T-helper 2 cell treated with Interferon-gamma antibody and Interleukin-4, amounts not matched to agents 5 μg/mL and 100 μg/mL, for 36 hours (primary cell): ENCODE data around the gene POU2F2.

Experiments
- DNase-seq: peaks from one replicate; pipeline ENCODE4 v3.0.0; 2021; ENCODE audit warnings: low spot score
- H3K27ac Mint-ChIP-seq: one replicate; pipeline ENCODE4 v1.8.0; 2021; ENCODE audit warnings: mild to moderate bottlenecking, mixed read lengths
- H3K27me3 Mint-ChIP-seq: one replicate; pipeline ENCODE4 v1.8.0; 2021; ENCODE audit warnings: low read depth, mixed read lengths
- H3K36me3 Mint-ChIP-seq: one replicate; pipeline ENCODE4 v1.8.0; 2021; ENCODE audit warnings: low read depth, mixed read lengths
- H3K4me1 Mint-ChIP-seq: one replicate; pipeline ENCODE4 v1.8.0; 2021; ENCODE audit warnings: low read depth, mixed read lengths
- H3K4me3 Mint-ChIP-seq: one replicate; pipeline ENCODE4 v1.8.0; 2022; ENCODE audit warnings: mild to moderate bottlenecking, moderate library complexity, mixed read lengths
- H3K9me3 Mint-ChIP-seq: one replicate; pipeline ENCODE4 v1.8.0; 2021; ENCODE audit warnings: mixed read lengths

POU2F2 gene

DNA sequence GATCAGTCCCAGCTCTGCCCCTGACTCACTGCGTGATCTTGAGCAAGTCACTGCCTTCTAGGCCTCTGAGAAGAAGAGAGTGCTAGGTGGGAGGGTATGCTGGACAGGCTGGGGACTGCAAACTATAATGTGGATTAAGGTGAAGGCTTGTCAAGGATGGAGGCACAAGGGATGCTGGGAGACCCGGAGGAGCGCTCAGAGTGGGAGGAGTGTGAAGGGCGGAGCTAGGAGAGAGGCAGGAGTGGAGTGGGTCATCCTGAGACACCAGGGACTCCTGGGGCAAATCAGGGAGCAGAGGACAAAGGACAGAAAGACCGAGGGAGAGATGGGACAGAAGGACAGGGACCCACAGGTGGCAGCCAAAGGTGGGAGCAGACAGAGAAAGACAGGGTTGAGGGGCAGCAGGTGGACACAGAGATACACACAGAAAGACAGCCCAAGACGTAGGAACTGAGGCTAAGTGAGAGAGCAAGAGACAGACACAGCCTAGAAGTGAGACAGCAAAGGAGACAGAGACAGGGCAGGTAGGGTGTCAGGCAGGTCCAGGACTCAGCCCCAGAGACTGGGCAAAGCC, 64.8 kb downstream of the POU2F2 start:
- Mint-ChIP-seq H3K36me3 (no peaks in the 10 kb centered on the region), H3K27ac (no peak overlapping the region), H3K4me1 (no peaks in the 10 kb centered on the region), H3K9me3 (no peaks in the 10 kb centered on the region), H3K27me3 (peaks cover 8% of the 10 kb centered on the region), H3K4me3 (no peak overlapping the region)
- no peak for DNase-seq

DNA sequence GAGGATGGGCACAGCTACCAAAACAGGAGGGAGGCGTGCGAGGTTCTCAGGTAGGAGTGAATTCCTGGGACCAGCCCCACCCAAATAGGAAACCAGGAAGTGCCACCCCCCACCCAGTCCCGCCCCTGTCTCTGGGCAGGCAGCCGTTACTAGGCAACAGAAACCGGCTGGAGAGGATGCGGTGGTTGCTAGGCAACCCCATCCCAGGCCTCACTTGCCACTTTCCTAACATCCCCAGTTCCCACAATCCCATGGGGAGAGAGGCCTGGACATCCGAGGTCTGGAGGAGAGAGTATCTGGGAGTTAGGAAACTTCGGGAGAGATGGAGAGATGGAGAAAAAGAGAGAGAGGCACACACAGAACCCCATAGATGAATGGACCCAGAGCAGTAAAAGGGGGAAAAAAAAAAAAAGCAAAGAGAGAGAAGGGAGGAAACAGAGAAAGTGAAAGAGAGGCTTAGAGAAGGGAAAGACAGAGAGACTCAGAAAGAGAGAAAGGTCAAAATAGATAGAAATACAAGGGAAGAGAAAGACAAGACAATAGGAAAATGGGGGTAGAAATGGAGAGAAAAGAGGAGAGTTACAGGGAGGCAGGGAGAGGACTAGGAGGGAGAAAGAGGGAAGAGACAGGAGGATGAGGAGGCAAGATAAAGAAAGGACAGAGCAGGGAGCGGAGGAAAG, 66.0 kb downstream of the POU2F2 start:
- Mint-ChIP-seq H3K4me3 (no peak overlapping the region), H3K27me3 (peaks cover 6% of the 10 kb centered on the region), H3K27ac (no peak overlapping the region), H3K36me3 (no peaks in the 10 kb centered on the region), H3K9me3 (no peaks in the 10 kb centered on the region), H3K4me1 (no peaks in the 10 kb centered on the region)
- no peak for DNase-seq

DNA sequence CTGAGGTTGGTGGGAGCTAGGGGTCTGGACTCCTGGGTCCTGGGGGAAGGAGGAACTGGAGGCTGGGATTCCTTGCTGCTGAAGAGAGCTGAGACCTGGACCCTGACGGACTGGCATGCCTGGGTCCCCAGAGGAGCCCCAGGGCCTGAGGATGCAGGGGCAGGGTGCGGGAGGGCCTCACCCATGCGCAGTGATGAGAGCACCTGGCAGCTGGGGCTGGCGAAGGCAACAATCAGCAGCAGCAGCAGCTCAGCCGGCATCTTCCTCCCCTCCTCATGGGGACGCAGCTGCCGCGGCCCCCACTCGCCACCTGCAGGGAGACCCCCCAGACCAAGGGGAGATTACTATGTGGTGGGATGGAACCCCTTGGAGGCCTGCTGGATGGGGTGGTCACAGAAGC, 66.7 kb downstream of the POU2F2 start:
- no peaks in the 10 kb centered on the region for H3K36me3 Mint-ChIP-seq
- no peak overlapping the region for H3K27ac Mint-ChIP-seq
- no peak for DNase-seq
- no peaks in the 10 kb centered on the region for H3K4me1 Mint-ChIP-seq
- peaks cover 3% of the 10 kb centered on the region for H3K27me3 Mint-ChIP-seq
- H3K4me3 Mint-ChIP-seq = no peak overlapping the region
- no peaks in the 10 kb centered on the region for H3K9me3 Mint-ChIP-seq

DNA sequence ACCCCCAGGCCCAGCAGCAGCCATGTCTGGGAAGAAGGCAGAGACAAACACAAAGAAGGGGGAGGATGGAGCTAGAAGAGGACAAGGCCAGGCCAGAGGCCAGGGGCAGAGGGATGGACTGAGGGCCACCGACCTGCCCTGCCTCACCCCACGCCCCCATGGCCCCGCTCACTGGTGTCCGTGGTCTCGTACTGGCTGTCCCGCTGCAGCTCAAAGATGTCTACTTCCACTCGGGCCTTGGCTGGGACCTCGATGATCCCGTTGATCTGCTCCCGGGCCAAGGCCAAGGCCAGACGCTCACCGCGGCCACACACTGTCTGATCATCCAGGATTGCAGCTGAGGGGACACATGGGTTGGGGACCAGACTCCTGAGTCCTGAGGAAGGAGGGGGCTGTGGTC, 67.2 kb downstream of the POU2F2 start:
- H3K27me3 Mint-ChIP-seq = no peaks in the 10 kb centered on the region
- DNase-seq = no peak
- H3K36me3 Mint-ChIP-seq = no peaks in the 10 kb centered on the region
- H3K4me3 Mint-ChIP-seq = no peak overlapping the region
- H3K9me3 Mint-ChIP-seq = no peaks in the 10 kb centered on the region
- no peaks in the 10 kb centered on the region for H3K4me1 Mint-ChIP-seq
- no peak overlapping the region for H3K27ac Mint-ChIP-seq

DNA sequence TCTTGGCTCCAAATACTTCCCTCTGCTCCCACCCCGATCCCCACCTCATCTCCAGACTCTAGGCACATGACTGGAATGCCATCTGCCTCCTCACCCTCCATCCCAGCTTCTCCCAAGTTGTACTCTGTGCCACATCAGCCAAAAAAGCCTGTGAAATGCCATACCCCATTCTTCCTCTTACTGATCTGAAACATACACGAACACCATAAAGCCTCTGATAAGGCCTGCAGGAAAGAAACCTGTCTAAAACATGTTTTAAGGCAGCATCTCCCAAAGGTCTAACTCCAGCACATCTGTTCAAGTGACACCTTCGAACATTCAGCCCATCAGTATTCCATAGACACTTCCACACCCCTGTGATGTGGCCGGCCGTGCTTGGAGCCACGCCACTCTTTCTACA, 67.8 kb downstream of the POU2F2 start:
- Mint-ChIP-seq H3K4me3 (no peak overlapping the region), H3K27ac (no peak overlapping the region), H3K36me3 (no peaks in the 10 kb centered on the region), H3K27me3 (no peaks in the 10 kb centered on the region), H3K4me1 (no peaks in the 10 kb centered on the region), H3K9me3 (no peaks in the 10 kb centered on the region)
- no peak for DNase-seq

DNA sequence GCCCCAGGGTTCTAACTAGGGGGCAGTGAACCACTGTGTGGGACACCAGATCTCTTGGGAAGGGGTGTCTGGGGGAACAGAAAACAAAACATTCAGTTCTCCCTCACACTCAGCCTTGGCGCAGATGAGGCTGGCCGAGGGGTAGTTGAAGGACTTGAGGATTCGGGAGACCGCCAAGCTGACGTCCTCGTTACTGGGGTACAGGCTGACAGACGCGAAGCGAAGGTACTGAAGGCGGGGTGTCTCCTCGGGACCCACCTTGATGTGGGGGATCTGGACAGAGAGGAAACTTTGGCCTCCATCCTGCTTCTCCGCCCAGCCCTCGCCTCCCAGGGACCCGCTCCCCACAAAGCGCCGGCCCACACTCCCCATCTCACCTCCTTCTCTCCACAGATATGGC, 69.9 kb downstream of the POU2F2 start:
- H3K27ac Mint-ChIP-seq = no peak overlapping the region
- no peak for DNase-seq
- no peak overlapping the region for H3K4me3 Mint-ChIP-seq
- no peaks in the 10 kb centered on the region for H3K4me1 Mint-ChIP-seq
- no peaks in the 10 kb centered on the region for H3K27me3 Mint-ChIP-seq
- H3K9me3 Mint-ChIP-seq = no peaks in the 10 kb centered on the region
- H3K36me3 Mint-ChIP-seq = no peaks in the 10 kb centered on the region

DNA sequence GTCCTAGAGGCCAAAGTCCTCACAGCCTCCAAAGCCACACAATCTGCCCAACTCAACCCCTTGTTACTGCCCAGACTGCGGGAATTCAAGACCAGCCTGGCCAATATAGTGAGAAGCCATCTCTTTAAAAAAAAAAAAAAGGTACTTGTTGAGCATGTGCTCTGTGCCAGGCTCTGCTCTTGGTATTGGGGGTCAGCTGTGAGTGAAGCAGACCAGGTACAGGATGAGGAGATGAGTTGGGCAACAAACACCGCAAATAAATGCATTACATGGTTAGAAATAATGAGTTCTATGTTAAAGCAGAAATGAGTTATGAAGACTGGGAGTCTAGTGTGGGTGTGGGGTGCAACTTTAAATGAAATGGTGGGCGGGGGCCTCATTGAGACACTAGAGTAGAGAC, 72.1 kb downstream of the POU2F2 start:
- no peak for DNase-seq
- Mint-ChIP-seq H3K4me3 (no peak overlapping the region), H3K27me3 (no peaks in the 10 kb centered on the region), H3K36me3 (no peaks in the 10 kb centered on the region), H3K9me3 (no peaks in the 10 kb centered on the region), H3K4me1 (no peaks in the 10 kb centered on the region), H3K27ac (no peak overlapping the region)

DNA sequence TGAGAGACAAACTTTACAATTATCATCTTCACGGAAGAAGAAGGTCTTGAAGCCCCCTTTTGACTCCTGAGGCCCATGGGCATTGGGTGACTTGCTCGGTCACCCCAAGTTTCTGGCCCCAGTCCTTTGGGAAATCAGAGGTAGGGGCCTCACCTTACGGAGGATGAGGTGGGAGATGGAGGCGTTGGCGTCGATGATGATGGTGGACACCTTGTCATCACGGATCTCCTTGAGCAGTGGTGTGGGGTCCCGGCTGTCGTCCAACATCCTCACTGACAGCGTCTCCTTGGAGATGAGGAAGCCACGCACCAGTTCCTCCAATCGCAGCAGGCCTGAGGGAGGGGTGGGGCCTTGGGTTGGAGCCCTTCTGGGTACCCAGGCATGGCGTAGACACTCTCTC, 73.0 kb downstream of the POU2F2 start:
- no peaks in the 10 kb centered on the region for H3K4me1 Mint-ChIP-seq
- no peaks in the 10 kb centered on the region for H3K27me3 Mint-ChIP-seq
- H3K36me3 Mint-ChIP-seq = no peaks in the 10 kb centered on the region
- H3K9me3 Mint-ChIP-seq = no peaks in the 10 kb centered on the region
- no peak for DNase-seq
- H3K4me3 Mint-ChIP-seq = no peak overlapping the region
- H3K27ac Mint-ChIP-seq = no peak overlapping the region

DNA sequence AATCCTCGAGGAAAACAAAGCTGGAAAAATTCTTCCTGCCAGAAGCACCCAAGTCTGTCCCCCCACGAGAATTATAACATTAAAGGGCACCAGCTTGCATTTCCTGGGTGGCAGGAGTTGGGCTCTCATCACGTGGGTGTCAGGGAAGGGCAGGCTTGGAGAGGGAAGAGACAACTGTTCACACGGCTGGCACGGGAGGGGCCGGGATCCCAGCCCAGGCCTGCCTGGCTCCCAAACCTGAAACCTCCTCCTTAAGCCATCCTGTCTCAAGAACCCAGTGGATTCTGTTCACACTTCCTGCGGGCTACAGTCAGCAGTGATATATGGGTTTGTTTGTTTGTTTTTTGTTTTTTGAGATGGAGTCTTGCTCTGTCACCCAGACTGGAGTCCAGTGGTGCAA, 74.4 kb downstream of the POU2F2 start:
- Mint-ChIP-seq H3K4me3 (no peak overlapping the region), H3K4me1 (no peaks in the 10 kb centered on the region), H3K36me3 (no peaks in the 10 kb centered on the region), H3K9me3 (no peaks in the 10 kb centered on the region), H3K27ac (no peak overlapping the region), H3K27me3 (no peaks in the 10 kb centered on the region)
- DNase-seq = no peak

DNA sequence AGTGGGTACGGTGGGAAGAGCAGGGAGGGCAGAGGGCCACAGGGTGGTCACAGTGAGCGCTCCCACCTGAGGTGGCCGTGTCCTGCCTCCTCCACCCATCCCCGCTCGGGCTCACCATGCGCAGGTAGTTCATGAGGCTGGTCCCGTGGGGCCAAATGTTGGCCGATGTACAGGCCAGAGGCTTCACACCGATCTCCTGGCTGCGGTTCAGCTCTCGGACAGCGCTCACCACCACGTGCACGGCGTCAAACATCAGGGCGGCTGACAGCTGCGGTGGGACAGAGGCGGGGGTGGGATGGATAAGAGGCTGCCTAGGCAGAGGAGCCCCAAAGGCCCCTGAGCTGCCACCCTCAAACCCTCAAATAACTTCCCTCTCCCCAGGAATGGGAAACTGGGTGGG, 78.0 kb downstream of the POU2F2 start:
- Mint-ChIP-seq H3K36me3 (no peaks in the 10 kb centered on the region), H3K4me1 (peaks cover 5% of the 10 kb centered on the region), H3K27me3 (no peaks in the 10 kb centered on the region), H3K9me3 (no peaks in the 10 kb centered on the region), H3K4me3 (no peak overlapping the region), H3K27ac (no peak overlapping the region)
- no peak for DNase-seq

DNA sequence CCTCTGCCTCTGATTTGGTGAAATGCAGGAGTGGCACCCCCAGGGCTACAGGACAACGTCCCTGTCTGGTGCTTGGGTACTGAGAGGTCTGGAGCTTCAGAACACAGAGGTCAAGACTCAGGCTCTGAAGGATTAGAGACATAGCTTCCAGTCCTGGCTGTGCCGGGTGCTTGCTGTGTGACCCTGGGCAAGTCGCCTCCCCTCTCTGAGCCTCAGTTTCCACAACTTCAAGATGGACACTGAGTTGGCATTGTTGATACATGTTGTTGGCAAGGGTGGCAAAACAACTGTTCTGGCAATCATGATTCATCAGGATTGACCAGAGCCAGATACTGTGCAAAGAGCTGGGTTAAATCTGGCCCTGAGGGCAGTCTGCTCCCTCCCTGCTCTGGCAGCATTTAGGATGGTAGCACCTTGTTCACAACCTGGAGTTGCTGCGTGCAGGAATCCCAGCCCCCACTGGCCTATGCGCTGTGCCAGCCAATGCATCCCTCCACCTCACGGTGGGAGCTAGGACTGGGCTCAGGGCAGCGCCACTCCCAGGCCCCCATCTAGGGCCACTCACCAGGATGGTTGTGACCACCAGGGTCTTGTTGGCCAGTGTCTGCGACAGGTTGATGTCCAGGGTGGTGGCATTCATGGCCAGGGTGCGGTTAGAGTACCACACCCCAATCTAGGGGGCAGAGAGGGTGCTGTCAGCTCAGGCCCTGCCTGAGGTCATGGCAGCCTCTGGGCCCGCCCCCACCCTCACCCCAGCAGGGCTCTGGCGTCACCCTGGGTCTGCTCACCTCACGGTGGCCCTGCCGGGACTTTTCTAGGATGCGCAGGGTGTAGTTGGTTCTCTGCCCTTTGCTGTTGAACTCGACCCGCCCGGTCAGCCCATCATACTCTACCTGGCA, 79.0 kb downstream of the POU2F2 start:
- DNase-seq = no peak
- H3K27ac Mint-ChIP-seq = no peak overlapping the region
- no peaks in the 10 kb centered on the region for H3K9me3 Mint-ChIP-seq
- H3K27me3 Mint-ChIP-seq = no peaks in the 10 kb centered on the region
- no peaks in the 10 kb centered on the region for H3K36me3 Mint-ChIP-seq
- H3K4me3 Mint-ChIP-seq = no peak overlapping the region
- peaks cover 7% of the 10 kb centered on the region for H3K4me1 Mint-ChIP-seq

DNA sequence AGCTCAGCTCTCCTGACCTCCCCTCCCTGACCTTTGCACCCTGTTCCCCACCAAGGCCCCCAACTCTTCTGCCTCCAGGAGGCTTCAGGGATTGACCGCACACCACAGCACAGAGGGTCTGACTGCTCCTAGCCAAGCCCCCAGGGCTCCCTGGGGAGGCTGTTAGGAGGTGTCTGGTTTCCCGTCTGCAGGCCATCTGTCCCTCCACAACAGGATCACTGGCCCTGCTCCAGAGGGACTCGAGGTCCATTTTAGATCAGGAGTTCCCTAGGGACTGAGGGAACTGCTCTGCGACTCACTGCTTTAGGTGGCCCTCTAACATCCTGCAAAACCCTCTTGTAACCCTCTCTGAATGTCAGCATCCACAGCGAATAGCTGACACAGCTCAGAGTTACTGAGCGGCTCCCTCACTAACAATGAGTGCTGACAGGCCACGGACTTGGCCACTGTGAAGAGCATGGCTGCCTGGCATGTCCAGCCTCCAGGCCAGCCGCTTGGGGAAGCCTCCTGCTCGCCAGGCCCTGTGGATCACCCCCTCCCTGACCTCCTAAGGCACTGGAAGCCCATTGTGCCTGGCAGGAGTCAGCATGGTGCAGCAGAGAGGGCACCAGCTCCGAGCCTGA, 79.9 kb downstream of the POU2F2 start:
- peaks cover 7% of the 10 kb centered on the region for H3K4me1 Mint-ChIP-seq
- H3K27ac Mint-ChIP-seq = no peak overlapping the region
- H3K4me3 Mint-ChIP-seq = no peak overlapping the region
- H3K36me3 Mint-ChIP-seq = no peaks in the 10 kb centered on the region
- no peaks in the 10 kb centered on the region for H3K27me3 Mint-ChIP-seq
- no peak for DNase-seq
- no peaks in the 10 kb centered on the region for H3K9me3 Mint-ChIP-seq

DNA sequence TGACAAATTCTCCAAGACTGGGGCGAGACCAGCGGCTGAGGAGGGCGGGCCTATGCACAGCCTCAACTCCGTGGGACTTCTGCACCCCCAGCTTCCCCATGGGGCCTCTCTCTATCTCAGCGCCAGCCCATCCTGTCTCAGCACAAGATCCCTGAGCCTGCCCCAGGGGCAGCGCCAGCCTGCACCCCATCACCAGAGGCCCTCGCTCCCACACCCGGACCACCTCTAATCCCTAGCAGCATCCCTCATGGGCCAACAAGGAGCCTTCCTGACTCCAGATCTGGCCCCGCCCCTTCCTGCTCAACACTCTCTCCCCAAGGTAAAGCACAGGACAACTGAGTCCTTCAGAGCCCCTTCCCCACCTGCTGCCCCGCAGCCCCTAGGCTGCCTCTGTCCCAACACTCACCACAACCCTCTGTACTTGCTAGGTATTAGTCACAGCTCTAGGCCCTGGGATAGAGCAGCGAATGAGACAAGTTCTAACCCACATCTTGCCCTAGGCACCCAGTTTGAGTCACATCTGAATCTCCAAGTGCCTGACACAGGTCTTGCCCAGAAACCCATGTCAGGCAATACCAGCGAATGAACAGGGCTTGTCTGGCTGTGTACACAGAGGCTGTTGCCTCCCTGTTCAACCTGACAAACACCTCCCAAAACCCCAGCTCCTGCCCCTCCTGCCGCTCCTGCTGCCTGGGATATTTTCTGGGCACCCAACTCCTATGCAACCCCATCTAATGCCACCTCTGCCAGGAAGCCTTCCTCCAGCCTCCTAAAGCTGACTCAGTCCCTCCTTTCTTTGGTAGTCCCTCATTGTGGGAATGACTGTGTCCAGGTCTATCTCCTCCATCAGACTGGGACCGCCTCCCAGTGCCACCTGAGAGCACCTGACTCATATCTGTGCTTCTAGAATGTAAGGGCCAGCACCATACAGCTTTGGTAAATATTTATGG, 80.8 kb downstream of the POU2F2 start:
- Mint-ChIP-seq H3K36me3 (no peaks in the 10 kb centered on the region), H3K9me3 (no peaks in the 10 kb centered on the region), H3K27ac (peak overlapping the region; percentile 18), H3K4me1 (peaks cover 7% of the 10 kb centered on the region), H3K4me3 (no peak overlapping the region), H3K27me3 (no peaks in the 10 kb centered on the region)
- DNase-seq = peak; percentile 51
